Erythroblast (primary cell): ENCODE data around the gene LTB.

Experiments
- GATA1 ChIP-seq: IDR thresholded peaks from 2 replicates; pipeline ENCODE4 v1.6.1; 2011; ENCODE audit warnings: low read depth, mild to moderate bottlenecking, control low read depth, low read length, moderate library complexity
- POLR2A ChIP-seq: IDR thresholded peaks from 2 replicates; pipeline ENCODE4 v1.6.1; 2011; ENCODE audit warnings: mild to moderate bottlenecking, low read length

DNA sequence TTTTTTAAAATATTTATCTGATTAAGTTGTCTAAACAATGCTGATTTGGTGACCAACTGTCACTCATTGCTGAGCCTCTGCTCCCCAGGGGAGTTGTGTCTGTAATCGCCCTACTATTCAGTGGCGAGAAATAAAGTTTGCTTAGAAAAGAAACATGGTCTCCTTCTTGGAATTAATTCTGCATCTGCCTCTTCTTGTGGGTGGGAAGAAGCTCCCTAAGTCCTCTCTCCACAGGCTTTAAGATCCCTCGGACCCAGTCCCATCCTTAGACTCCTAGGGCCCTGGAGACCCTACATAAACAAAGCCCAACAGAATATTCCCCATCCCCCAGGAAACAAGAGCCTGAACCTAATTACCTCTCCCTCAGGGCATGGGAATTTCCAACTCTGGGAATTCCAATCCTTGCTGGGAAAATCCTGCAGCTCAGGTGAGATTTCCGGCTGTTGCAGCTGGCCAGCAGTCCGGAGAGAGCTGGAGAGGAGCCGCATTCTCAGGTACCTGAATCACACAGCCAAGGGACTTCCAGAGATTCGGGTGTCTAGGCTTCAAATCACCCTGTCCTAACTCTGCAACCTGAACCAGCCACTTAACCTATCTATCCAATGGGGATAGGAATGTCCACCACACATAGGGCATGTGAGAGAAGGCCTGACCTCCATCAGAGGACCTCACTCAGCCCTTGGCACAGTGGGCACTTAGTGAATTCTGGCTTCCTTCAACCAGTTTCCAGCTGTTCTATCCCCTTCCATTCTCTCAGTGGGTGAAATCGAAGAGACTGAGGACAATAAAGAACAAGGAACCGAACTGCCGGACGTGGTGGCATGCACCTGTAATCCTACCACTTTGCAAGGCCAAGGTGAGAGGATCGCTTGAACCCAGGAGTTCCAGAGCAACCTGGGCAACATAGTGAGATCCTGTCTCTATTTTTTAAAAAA lies 3.8 kb downstream of the LTB start:
- TF ChIP-seq POLR2A (no peak), GATA1 (no peak)
